ENCODE results near the gene MIPEP. TPM values are rescaled to one million over a fixed set of nuclear protein-coding genes. Genes with fewer than 3 reads are reported as not detected.
A peak's percentile ranks its signal among the peaks of the same experiment; 100 is the strongest.

MIPEP gene
- total RNA-seq, 2 donors from 2014 or later, result 26.2 to 27.1 TPM

GRCh38 chr13:23778002-23778652 lies 111.1 kb downstream of the MIPEP start:
- DNase-seq (ENCODE audit: low spot score), result no peak
- no peak for TF ChIP-seq POLR2AphosphoS5 (IDR thresholded peaks at IDR 0.05)
- TF ChIP-seq POLR2A (IDR thresholded peaks at IDR 0.05), result no peak
- TF ChIP-seq CTCF (IDR thresholded peaks at IDR 0.05), result no peak
- 45% methylated on average over 2 of the region's 2 CpGs for WGBS
- Histone ChIP-seq H3K9me3 (no peaks in the 10 kb centered on the region), H3K27ac (peak overlapping the region in 1 of 2 donors; percentile 74), H3K27me3 (replicated peaks; ENCODE audit: insufficient read depth) (no peaks in the 10 kb centered on the region), H3K4me3 (no peak overlapping the region), H3K4me1 (replicated peaks) (no peaks in the 10 kb centered on the region), H3K36me3 (no peaks in the 10 kb centered on the region)
- intact Hi-C loops (cut with DNase I), result no loop called here

- Histone ChIP-seq H3K4me3 (no peak overlapping the region), H3K27ac (peak overlapping the region in 1 of 2 donors; percentile 74), H3K4me1 (replicated peaks) (no peaks in the 10 kb centered on the region), H3K36me3 (no peaks in the 10 kb centered on the region), H3K27me3 (replicated peaks; ENCODE audit: insufficient read depth) (no peaks in the 10 kb centered on the region), H3K9me3 (no peaks in the 10 kb centered on the region)
- intact Hi-C loops (cut with DNase I), result no loop called here
- TF ChIP-seq CTCF (IDR thresholded peaks at IDR 0.05) (no peak), POLR2AphosphoS5 (IDR thresholded peaks at IDR 0.05) (no peak), POLR2A (IDR thresholded peaks at IDR 0.05) (no peak)
- no peak for DNase-seq (ENCODE audit: low spot score)
- 74% methylated on average over 1 of the region's 1 CpG for WGBS
Measured at GRCh38 chr13:23777575-23777870, 111.7 kb downstream of the MIPEP start.

GRCh38 chr13:23776698-23777574 lies 112.3 kb downstream of the MIPEP start:
- TF ChIP-seq POLR2AphosphoS5 (IDR thresholded peaks at IDR 0.05), result no peak
- no peak for TF ChIP-seq POLR2A (IDR thresholded peaks at IDR 0.05)
- no peak for TF ChIP-seq CTCF (IDR thresholded peaks at IDR 0.05)
- H3K4me1 ChIP-seq (replicated peaks), result no peaks in the 10 kb centered on the region
- intact Hi-C loops (cut with DNase I), result no loop called here
- H3K27me3 ChIP-seq (replicated peaks; ENCODE audit: insufficient read depth), result no peaks in the 10 kb centered on the region
- no peak for DNase-seq (ENCODE audit: low spot score)
- peak overlapping the region in 1 of 2 donors; percentile 74 for H3K27ac ChIP-seq
- WGBS, result 74% methylated on average over 3 of the region's 3 CpGs
- H3K4me3 ChIP-seq, result no peak overlapping the region
- H3K9me3 ChIP-seq, result no peaks in the 10 kb centered on the region
- no peaks in the 10 kb centered on the region for H3K36me3 ChIP-seq

GRCh38 chr13:23772717-23773116 lies 116.5 kb downstream of the MIPEP start:
- DNase-seq (ENCODE audit: low spot score), result no peak
- no peak for TF ChIP-seq CTCF (IDR thresholded peaks at IDR 0.05)
- TF ChIP-seq POLR2A (IDR thresholded peaks at IDR 0.05), result no peak
- no peak for TF ChIP-seq POLR2AphosphoS5 (IDR thresholded peaks at IDR 0.05)
- Histone ChIP-seq H3K4me1 (replicated peaks) (no peaks in the 10 kb centered on the region), H3K27me3 (replicated peaks; ENCODE audit: insufficient read depth) (no peaks in the 10 kb centered on the region), H3K36me3 (no peaks in the 10 kb centered on the region), H3K4me3 (no peak overlapping the region), H3K27ac (no peak overlapping the region), H3K9me3 (no peaks in the 10 kb centered on the region)
- WGBS, result 37% methylated on average over 2 of the region's 2 CpGs
- intact Hi-C loops (cut with DNase I), result no loop called here

All from prostate gland (tissue), 2 donors.